HepG2 (cell line): ENCODE data around the gene AFF1. TPM values are rescaled to one million over a fixed set of nuclear protein-coding genes. Genes with fewer than 3 reads are reported as not detected.

Source experiments
- BRD4 ChIP-seq: sonication (generic); formaldehyde crosslinking; IDR thresholded peaks from 2 replicates; pipeline ENCODE4 v1.4.0; 2020; ENCODE audit warnings: missing genetic modification reagents
- CBFB ChIP-seq: sonication (generic); formaldehyde crosslinking; IDR thresholded peaks from 2 replicates; pipeline ENCODE4 v1.4.0; 2020; ENCODE audit warnings: missing genetic modification reagents
- KDM3A ChIP-seq: IDR thresholded peaks from 2 replicates; pipeline ENCODE4 v1.6.1; 2018; ENCODE audit warnings: low read depth, missing compliant biosample characterization
- KLF15 ChIP-seq: sonication (generic); formaldehyde crosslinking; IDR thresholded peaks from 2 replicates; pipeline ENCODE4 v1.8.1; 2023; ENCODE audit warnings: borderline replicate concordance, mild to moderate bottlenecking, inconsistent platforms, missing genetic modification reagents, mixed read lengths
- MBNL3 ChIP-seq: fragments of 250-450 bp; sonication (Bioruptor Pico); conservative IDR thresholded peaks from 2 replicates; pipeline ENCODE4 v1.8.0; 2022; ENCODE audit warnings: mild to moderate bottlenecking, inconsistent platforms
- MIXL1 ChIP-seq: IDR thresholded peaks from 2 replicates; pipeline ENCODE4 v1.6.1; 2016
- RARA ChIP-seq: IDR thresholded peaks from 2 replicates; pipeline ENCODE4 v1.6.1; 2016; ENCODE audit warnings: missing genetic modification reagents, missing compliant biosample characterization
- RFXAP ChIP-seq: sonication (generic); formaldehyde crosslinking; IDR thresholded peaks from 2 replicates; pipeline ENCODE4 v1.4.0; 2020; ENCODE audit warnings: missing genetic modification reagents, borderline replicate concordance
- TCF7 ChIP-seq: sonication (generic); IDR thresholded peaks from 2 replicates; pipeline ENCODE4 v1.6.1; 2016; ENCODE audit warnings: antibody characterized with exemption, low read depth
- THAP7 ChIP-seq: sonication (generic); formaldehyde crosslinking; IDR thresholded peaks from 2 replicates; pipeline ENCODE4 v1.8.1; 2023; ENCODE audit warnings: mild to moderate bottlenecking, missing genetic modification reagents
- THRA ChIP-seq: sonication (generic); formaldehyde crosslinking; IDR thresholded peaks from 2 replicates; pipeline ENCODE4 v1.4.0; 2020; ENCODE audit warnings: missing genetic modification reagents, borderline replicate concordance
- ZFAT ChIP-seq: sonication (generic); formaldehyde crosslinking; conservative IDR thresholded peaks from 2 replicates; pipeline ENCODE4 v1.8.1; 2023; ENCODE audit warnings: missing genetic modification reagents, inconsistent platforms
- ZFY ChIP-seq: sonication (generic); formaldehyde crosslinking; IDR thresholded peaks from 2 replicates; pipeline ENCODE4 v1.4.0; 2020; ENCODE audit warnings: missing genetic modification reagents
- ZGPAT ChIP-seq: IDR thresholded peaks from 2 replicates; pipeline ENCODE4 v1.6.1; 2016; ENCODE audit warnings: mild to moderate bottlenecking
- ZNF280D ChIP-seq: sonication (generic); formaldehyde crosslinking; IDR thresholded peaks from 2 replicates; pipeline ENCODE4 v1.5.1; 2020; ENCODE audit warnings: mild to moderate bottlenecking, missing genetic modification reagents
- ZNF510 ChIP-seq: sonication (generic); formaldehyde crosslinking; IDR thresholded peaks from 2 replicates; pipeline ENCODE4 v1.4.0; 2020; ENCODE audit warnings: low read depth, mild to moderate bottlenecking, missing genetic modification reagents
- ZNF710 ChIP-seq: sonication (generic); formaldehyde crosslinking; IDR thresholded peaks from 2 replicates; pipeline ENCODE4 v1.5.0; 2020; ENCODE audit warnings: mild to moderate bottlenecking, missing genetic modification reagents, borderline replicate concordance
- ZNF747 ChIP-seq: sonication (generic); formaldehyde crosslinking; IDR thresholded peaks from 2 replicates; pipeline ENCODE4 v1.8.1; 2023; ENCODE audit warnings: missing genetic modification reagents, mild to moderate bottlenecking, borderline replicate concordance
- ZXDC ChIP-seq: sonication (generic); formaldehyde crosslinking; IDR thresholded peaks from 2 replicates; pipeline ENCODE4 v1.5.0; 2020; ENCODE audit warnings: mild to moderate bottlenecking, missing genetic modification reagents
- polyA plus RNA-seq, 8 experiments: library from polyadenylated mRNA; depleted of rRNA in 3 of 8; stranded (reverse) in 7 of 8; unstranded in 1 of 8; fragments of >200 nt; fragmentation: Illumina TruSeq in 4 of 8; extraction: Trizol in 4 of 8; gene quantifications; 2 replicates each; pipeline versions ENCODE4 v1.2.1 to v1.2.3, GENCODE V29; 2011 to 2016; ENCODE audit warnings: low read depth in 4 of 8, missing spikeins in 1 of 8, mixed read lengths in 1 of 8; ENCODE audit not compliant: insufficient read depth in 1 of 8
- total RNA-seq, 5 experiments: library from RNA; depleted of rRNA; stranded (reverse); fragments of >200 nt; fragmentation: Illumina TruSeq; extraction: Trizol; gene quantifications; 2 replicates each; pipeline ENCODE4 v1.2.3, GENCODE V29; 2016; ENCODE audit warnings: low read depth in 1 of 5

The AFF1 gene
- total and polyA plus RNA-seq, 2 of the 13 experiments (the other 11 are each of a cell fraction or from before 2014, with no cell fraction given) = 15.5 to 15.9 TPM

GRCh38 chr4:86972997-86973396, 38.2 kb downstream of the AFF1 start (continued):
- TF ChIP-seq ZNF280D (CRISPR knock-in tag) (no peak), ZGPAT (CRISPR knock-in tag) (no peak), BRD4 (CRISPR knock-in tag) (0 out of 2 replicates have a peak, but pooled peaks have one; percentile 70), THAP7 (no peak), ZFY (peak; percentile 55), THRA (CRISPR knock-in tag) (0 out of 2 replicates have a peak, but pooled peaks have one; percentile 15), ZNF747 (CRISPR knock-in tag) (peak; percentile 28; the same call in 1 of the 2 replicates), ZNF510 (no peak), RARA (peak; percentile 76), ZFAT (CRISPR knock-in tag) (no peak), KLF15 (CRISPR knock-in tag) (no peak), CBFB (no peak), ZNF710 (CRISPR knock-in tag) (peak; percentile 97), MBNL3 (CRISPR knock-in tag) (no peak), ZXDC (no peak), RFXAP (peak; percentile 73; the same call in 1 of the 2 replicates), KDM3A (CRISPR knock-in tag) (0 out of 2 replicates have a peak, but pooled peaks have one; percentile 36), MIXL1 (CRISPR knock-in tag) (peak; percentile 60; the same call in 1 of the 2 replicates), TCF7 (0 out of 2 replicates have a peak, but pooled peaks have one; percentile 39)
